Body of pancreas (tissue), 4 donors: ENCODE measurements around the gene TRIM28. TPM values are rescaled to one million over a fixed set of nuclear protein-coding genes. Genes with fewer than 3 reads are reported as not detected.

Experiments used
- ATAC-seq: fragments of 150-250 bp; one replicate; pipeline ENCODE4 v1.9.1; 2016
- DNase-seq, 4 donors: peaks; one replicate each; pipeline ENCODE4 v3.0.0-alpha.2; 2019
- H3K27ac ChIP-seq, 4 donors: fragments of 200-600 bp; sonication (generic); 1 replicate in 3 of 4; 2 replicates in 1 of 4; pipeline versions ENCODE4 v1.5.1 to v1.6.1; 2016 to 2019; ENCODE audit warnings: mild to moderate bottlenecking in 1 of 4, mixed read lengths in 1 of 4, moderate library complexity in 1 of 4
- H3K27me3 ChIP-seq, 2 donors: fragments of 200-600 bp; sonication (generic); one replicate each; pipeline ENCODE4 v1.6.0; 2016; ENCODE audit warnings: mild to moderate bottlenecking in 1 of 2
- H3K36me3 ChIP-seq, 2 donors: fragments of 200-600 bp; sonication (generic); replicated peaks in 1 of 2; 2 replicates each; pipeline ENCODE4 v1.5.1; 2016; ENCODE audit warnings: low read depth in 2 of 2; ENCODE audit not compliant: insufficient read depth in 1 of 2
- H3K4me1 ChIP-seq: fragments of 200-600 bp; sonication (generic); one replicate; pipeline ENCODE4 v1.6.0; 2016
- H3K4me3 ChIP-seq, 2 donors: fragments of 200-600 bp; sonication (generic); 1 replicate in 1 of 2; 2 replicates in 1 of 2; pipeline ENCODE4 v1.5.1; 2016 to 2019
- H3K9me3 ChIP-seq, 3 donors: fragments of 200-600 bp; sonication (generic); 1 replicate in 2 of 3; 2 replicates in 1 of 3; pipeline ENCODE4 v1.5.1; 2016
- CTCF ChIP-seq, 7 experiments: fragments of 450-650 bp in 4 of 7; fragments of 200-600 bp in 3 of 7; sonication (generic) in 3 of 7; IDR thresholded peaks; one replicate each; pipeline ENCODE4 v1.5.1; 2016 to 2019; ENCODE audit warnings: antibody characterized with exemption in 7 of 7
- POLR2A ChIP-seq, 3 donors: fragments of 450-650 bp; IDR thresholded peaks; one replicate each; pipeline ENCODE4 v1.6.1; 2016; ENCODE audit warnings: antibody characterized with exemption in 3 of 3, mild to moderate bottlenecking in 2 of 3
- WGBS, 2 donors: methylation state at CpG; one replicate each; pipeline ENCODE4 v1.1.5; 2017; 5-methylcytosine and 5-hydroxymethylcytosine counted together
- intact Hi-C: fragments of 100-400 bp; cut with DNase I; formaldehyde crosslinking; loops from one replicate; pipeline ENCODE4 v1.15.1; 2023
- total RNA-seq, 2 donors: library from RNA; depleted of rRNA; stranded (reverse); fragments of >200 nt; gene quantifications; one replicate each; pipeline ENCODE4 v1.1.0, GENCODE V29; 2016

The TRIM28 gene
- total RNA-seq, 2 donors from 2014 or later: 244 to 273 TPM

- Histone ChIP-seq H3K4me3 (no peak overlapping the region), H3K27me3 (no peaks in the 10 kb centered on the region), H3K4me1 (peaks cover 19% of the 10 kb centered on the region), H3K9me3 (no peaks in the 10 kb centered on the region), H3K27ac (no peak overlapping the region), H3K36me3 (no peaks in the 10 kb centered on the region)
- DNase-seq (peak in 1 of 4 donors; percentile 8), ATAC-seq (no peak)
- intact Hi-C loops: no loop called here
- TF ChIP-seq POLR2A (IDR thresholded peaks at IDR 0.05) (no peak), CTCF (IDR thresholded peaks at IDR 0.05) (no peak)
- 93 to 94% methylated on average over 8 of the region's 8 CpGs for WGBS, 2 donors
Observed at GRCh38 chr19:58571575-58571947, 27.7 kb downstream of the TRIM28 start.

- 41 to 53% methylated on average over 18 to 24 of the region's 24 CpGs for WGBS, 2 donors
- ATAC-seq (no peak), DNase-seq (no peak)
- intact Hi-C loops: no loop called here
- Histone ChIP-seq H3K4me3 (peak overlapping the region in 1 of 2 donors; percentile 32), H3K36me3 (no peaks in the 10 kb centered on the region), H3K27ac (peak overlapping the region; percentile 95 to 98 (median 97)), H3K4me1 (peaks cover 24% of the 10 kb centered on the region), H3K27me3 (no peaks in the 10 kb centered on the region), H3K9me3 (no peaks in the 10 kb centered on the region)
- peak in 1 of 7 experiments; percentile 0 for TF ChIP-seq CTCF (IDR thresholded peaks at IDR 0.05)
- TF ChIP-seq POLR2A (IDR thresholded peaks at IDR 0.05): no peak
Observed at GRCh38 chr19:58572026-58572817, 28.4 kb downstream of the TRIM28 start.

- H3K4me1 ChIP-seq: peaks cover 28% of the 10 kb centered on the region
- peak within 1 kb of the TSS; percentile 17 to 32 for H3K4me3 ChIP-seq
- intact Hi-C loops: no loop called here
- DNase-seq: peak; percentile 99 to 100 (median 100)
- H3K9me3 ChIP-seq: no peaks in the 10 kb centered on the region
- H3K36me3 ChIP-seq: no peaks in the 10 kb centered on the region
- H3K27ac ChIP-seq: peak within 1 kb of the TSS; percentile 95 to 98 (median 97)
- TF ChIP-seq CTCF (IDR thresholded peaks at IDR 0.05) (peak in 4 of 7 experiments; percentile 28 to 63 (median 36)), POLR2A (IDR thresholded peaks at IDR 0.05) (peak; percentile 24 to 85 (median 82))
- peak; percentile 81 for ATAC-seq
- 0% methylated on average over 41 to 75 of the region's 75 CpGs for WGBS, 2 donors
- no peaks in the 10 kb centered on the region for H3K27me3 ChIP-seq
Observed at GRCh38 chr19:58572818-58573657, 29.2 kb downstream of the TRIM28 start, which contains the start of gene MZF1. Gene MZF1 (minus strand): TSS chr19:58573335. CDS start chr19:58571389, 1,946 bp downstream.

GRCh38 chr19:58573658-58574164, 29.8 kb downstream of the TRIM28 start:
- peaks cover 28% of the 10 kb centered on the region for H3K4me1 ChIP-seq
- H3K4me3 ChIP-seq: peak overlapping the region; percentile 17 to 32
- no peaks in the 10 kb centered on the region for H3K36me3 ChIP-seq
- H3K27me3 ChIP-seq: no peaks in the 10 kb centered on the region
- H3K27ac ChIP-seq: peak overlapping the region; percentile 95 to 98 (median 97)
- H3K9me3 ChIP-seq: no peaks in the 10 kb centered on the region
- no peak for ATAC-seq
- intact Hi-C loops: no loop called here
- peak in 1 of 4 donors; percentile 9 for DNase-seq
- TF ChIP-seq POLR2A (IDR thresholded peaks at IDR 0.05): no peak
- no peak for TF ChIP-seq CTCF (IDR thresholded peaks at IDR 0.05)
- 0 to 1% methylated on average over 20 of the region's 20 CpGs for WGBS, 2 donors
